NCI-H1436 treated with DMSO at 0.1 percent for 48 hours (cell line): ENCODE data around the gene CASP1.
A peak's percentile ranks its signal among the peaks of the same experiment; 100 is the strongest.
"Not testable (repeated sequence)": the region's sequence is repeated elsewhere in the genome, so short reads cannot be mapped to it uniquely, and the experiment has no call there.

Experiments used
- DNase-seq: peaks from one replicate; lab custom pipeline; 2025; lab: John Stamatoyannopoulos, UW

CASP1 gene

GRCh38 chr11:105045676-105046296 lies 10.8 kb upstream of the CASP1 start:
- no peak for DNase-seq

- DNase-seq = not testable (repeated sequence)
Observed at GRCh38 chr11:105044557-105045524, 9.9 kb upstream of the CASP1 start, which contains the start of gene CARD16. Gene CARD16 (minus strand): TSS chr11:105045335. CDS start chr11:105045297, 38 bp downstream.

- no peak for DNase-seq
Observed at GRCh38 chr11:105042178-105042577, 7.2 kb upstream of the CASP1 start.

GRCh38 chr11:105040703-105041102 lies 5.8 kb upstream of the CASP1 start:
- no peak for DNase-seq

- not testable (repeated sequence) for DNase-seq
Observed at GRCh38 chr11:105034388-105034787, 556 bp downstream of the CASP1 start.

- DNase-seq = no peak
Observed at GRCh38 chr11:105033781-105034180, 1.2 kb downstream of the CASP1 start.

- DNase-seq = no peak
Observed at GRCh38 chr11:105033343-105033742, 1.6 kb downstream of the CASP1 start.

- DNase-seq = no peak
Observed at GRCh38 chr11:105032495-105032894, 2.4 kb downstream of the CASP1 start.

GRCh38 chr11:105027678-105028077 lies 7.3 kb downstream of the CASP1 start:
- DNase-seq = no peak

GRCh38 chr11:105024394-105024793 lies 10.6 kb downstream of the CASP1 start:
- no peak for DNase-seq

GRCh38 chr11:105023003-105023402 lies 11.9 kb downstream of the CASP1 start, which contains the start of gene CASP5:
Gene CASP5 (minus strand): TSS chr11:105023168. CDS start chr11:105023136, 32 bp downstream.
- no peak for DNase-seq

- no peak for DNase-seq
Observed at GRCh38 chr11:105022527-105022926, 12.4 kb downstream of the CASP1 start.

- no peak for DNase-seq
Observed at GRCh38 chr11:105007463-105007862, 27.5 kb downstream of the CASP1 start.

- DNase-seq = no peak
Observed at GRCh38 chr11:105005451-105005845, 29.5 kb downstream of the CASP1 start.

- no peak for DNase-seq
Observed at GRCh38 chr11:105004021-105004420, 30.9 kb downstream of the CASP1 start.

- no peak for DNase-seq
Observed at GRCh38 chr11:105003151-105003550, 31.8 kb downstream of the CASP1 start.

- no peak for DNase-seq
Observed at GRCh38 chr11:105000797-105001196, 34.1 kb downstream of the CASP1 start.

- DNase-seq = no peak
Observed at GRCh38 chr11:105000167-105000566, 34.8 kb downstream of the CASP1 start.

GRCh38 chr11:104999721-105000120 lies 35.2 kb downstream of the CASP1 start:
- DNase-seq = no peak

- no peak for DNase-seq
Observed at GRCh38 chr11:104997288-104997687, 37.7 kb downstream of the CASP1 start.

GRCh38 chr11:104995001-104995408 lies 39.9 kb downstream of the CASP1 start:
- peak; percentile 69 for DNase-seq

GRCh38 chr11:104992781-104993180 lies 42.2 kb downstream of the CASP1 start:
- no peak for DNase-seq

GRCh38 chr11:104991994-104992393 lies 43.0 kb downstream of the CASP1 start:
- DNase-seq = no peak
